IPS-NIHi11 (cell line): ENCODE data around the gene CELA2A.
"Not testable (repeated sequence)": the region's sequence is repeated elsewhere in the genome, so short reads cannot be mapped to it uniquely, and the experiment has no call there.

Experiments used
- DNase-seq: peaks from one replicate; pipeline ENCODE4 v3.0.0; 2012; ENCODE audit warnings: mixed read lengths, low spot score

CELA2A gene

GRCh38 chr1:15425521-15425920 lies 31.0 kb upstream of the CELA2A start:
- no peak for DNase-seq

- DNase-seq = no peak
Observed at GRCh38 chr1:15425958-15426357, 30.6 kb upstream of the CELA2A start.

- no peak for DNase-seq
Observed at GRCh38 chr1:15426492-15427279, 29.8 kb upstream of the CELA2A start.

- no peak for DNase-seq
Observed at GRCh38 chr1:15427280-15427666, 29.3 kb upstream of the CELA2A start.

- DNase-seq = not testable (repeated sequence)
Observed at GRCh38 chr1:15428252-15428651, 28.3 kb upstream of the CELA2A start.

- no peak for DNase-seq
Observed at GRCh38 chr1:15428815-15429435, 27.6 kb upstream of the CELA2A start.

- no peak for DNase-seq
Observed at GRCh38 chr1:15429701-15430149, 26.8 kb upstream of the CELA2A start.

GRCh38 chr1:15430787-15431570 lies 25.6 kb upstream of the CELA2A start:
- peak; percentile 95 for DNase-seq

GRCh38 chr1:15431571-15431948 lies 25.0 kb upstream of the CELA2A start:
- DNase-seq = no peak

GRCh38 chr1:15432324-15432723 lies 24.2 kb upstream of the CELA2A start:
- no peak for DNase-seq

- DNase-seq = no peak
Observed at GRCh38 chr1:15433471-15433870, 23.1 kb upstream of the CELA2A start.

- DNase-seq = not testable (repeated sequence)
Observed at GRCh38 chr1:15434739-15435138, 21.8 kb upstream of the CELA2A start.

GRCh38 chr1:15435239-15436077 lies 21.1 kb upstream of the CELA2A start:
- no peak for DNase-seq

- no peak for DNase-seq
Observed at GRCh38 chr1:15436881-15437442, 19.6 kb upstream of the CELA2A start.

GRCh38 chr1:15439325-15439724 lies 17.2 kb upstream of the CELA2A start:
- no peak for DNase-seq

GRCh38 chr1:15440357-15440756 lies 16.2 kb upstream of the CELA2A start:
- DNase-seq = no peak

- no peak for DNase-seq
Observed at GRCh38 chr1:15441247-15441646, 15.3 kb upstream of the CELA2A start.

GRCh38 chr1:15442119-15442518 lies 14.4 kb upstream of the CELA2A start:
- DNase-seq = no peak

- no peak for DNase-seq
Observed at GRCh38 chr1:15442759-15443158, 13.8 kb upstream of the CELA2A start.

- no peak for DNase-seq
Observed at GRCh38 chr1:15443281-15443680, 13.3 kb upstream of the CELA2A start.
